HepG2 (cell line): ENCODE measurements around the gene GADD45A. TPM values are rescaled to one million over a fixed set of nuclear protein-coding genes. Genes with fewer than 3 reads are reported as not detected.

Experiments
- ATAC-seq: fragments of 200-7000 bp; cut with Tn5 transposase; 3 replicates; pipeline ENCODE4 v1.9.1; 2020; ENCODE audit warnings: mild to moderate bottlenecking, moderate library complexity
- BruUV-seq: library from RNA; stranded (reverse); fragments of 400-500 nt; replicated peaks from 2 replicates; lab custom pipeline; 2021; lab: Mats Ljungman, UMichigan
- CTCF ChIA-PET: fragments of 300-600 bp; formaldehyde crosslinking; extraction: SDS; loops from one replicate; lab custom pipeline; 2021; ENCODE audit warnings: low total read pairs, inconsistent platforms, low intra/inter-chr PET ratio; lab: Yijun Ruan, JAX
- POLR2A ChIA-PET: fragments of 350-600 bp; sonication (Branson Sonifier 250); formaldehyde crosslinking; loops from one replicate; lab custom pipeline; 2020; ENCODE audit warnings: antibody characterized with exemption, inconsistent platforms; lab: Yijun Ruan, JAX
- DNase-seq: peaks from one replicate; pipeline ENCODE4 v3.0.0-alpha.2; 2015; ENCODE audit warnings: low spot score
- FAIRE-seq: peaks from 3 replicates; lab custom pipeline; 2011; peaks lifted over from hg19 to GRCh38; lab: Jason Lieb, UNC
- H2AFZ ChIP-seq: one replicate; pipeline ENCODE4 v1.6.1; 2011; ENCODE audit warnings: low read length, inconsistent platforms
- H3K27ac ChIP-seq: fragments of 300-600 bp; 3 replicates; pipeline ENCODE4 v1.8.0; 2011; ENCODE audit warnings: mixed run types, mild to moderate bottlenecking, mixed read lengths, low read length, inconsistent platforms; ENCODE audit not compliant: insufficient read depth; ENCODE audit errors: extremely low read length
- H3K27me3 ChIP-seq, 2 experiments: fragments of 200-600 bp in 1 of 2; 2 replicates in 1 of 2; 3 replicates in 1 of 2; pipeline versions ENCODE4 v1.6.0 to v1.8.0; 2011; ENCODE audit warnings: low read length in 2 of 2, mild to moderate bottlenecking in 2 of 2, moderate library complexity in 2 of 2, inconsistent platforms in 1 of 2; ENCODE audit not compliant: insufficient read depth in 2 of 2, control insufficient read depth in 1 of 2
- H3K36me3 ChIP-seq, 2 experiments: fragments of 200-600 bp in 1 of 2; replicated peaks in 1 of 2; 2 replicates in 1 of 2; 3 replicates in 1 of 2; pipeline versions ENCODE4 v1.5.1 to v1.8.0; 2011; ENCODE audit warnings: low read length in 2 of 2, inconsistent platforms in 1 of 2; ENCODE audit not compliant: insufficient read depth in 2 of 2, control insufficient read depth in 1 of 2
- H3K4me1 ChIP-seq: 2 replicates; pipeline ENCODE4 v1.5.1; 2012; ENCODE audit warnings: low read length, inconsistent platforms; ENCODE audit not compliant: insufficient read depth
- H3K4me2 ChIP-seq: 2 replicates; pipeline ENCODE4 v1.6.0; 2011; ENCODE audit warnings: low read depth, low read length, inconsistent platforms
- H3K4me3 ChIP-seq, 3 experiments: fragments of 200-600 bp in 1 of 3; sonication (generic), shearing (Covaris generic) in 1 of 3; replicated peaks in 1 of 3; 2 replicates each; pipeline ENCODE4 v1.5.1; 2011 to 2016; ENCODE audit warnings: low read length in 3 of 3, inconsistent platforms in 2 of 3, low read depth in 2 of 3, mild to moderate bottlenecking in 2 of 3, control low read depth in 1 of 3, mixed read lengths in 1 of 3; ENCODE audit not compliant: insufficient read depth in 1 of 3
- H3K79me2 ChIP-seq: one replicate; pipeline ENCODE4 v1.6.1; 2011; ENCODE audit warnings: low read length, inconsistent platforms; ENCODE audit not compliant: insufficient read depth
- H3K9ac ChIP-seq: 2 replicates; pipeline ENCODE4 v1.6.0; 2011; ENCODE audit warnings: mild to moderate bottlenecking, low read depth, low read length, inconsistent platforms; ENCODE audit not compliant: insufficient read depth
- H3K9me3 ChIP-seq: 2 replicates; pipeline ENCODE4 v1.5.1; 2012; ENCODE audit warnings: mild to moderate bottlenecking, low read length
- H4K20me1 ChIP-seq: 2 replicates; pipeline ENCODE4 v1.6.0; 2011; ENCODE audit warnings: inconsistent platforms, mild to moderate bottlenecking, low read length, moderate library complexity; ENCODE audit not compliant: insufficient read depth
- ELF3 ChIP-seq: IDR thresholded peaks from 2 replicates; pipeline ENCODE4 v1.6.1; 2016; ENCODE audit warnings: missing genetic modification reagents, missing compliant biosample characterization
- FOXA1 ChIP-seq, 2 experiments: fragments of 450-650 bp in 1 of 2; sonication (generic) in 1 of 2; formaldehyde crosslinking in 1 of 2; IDR thresholded peaks; 2 replicates each; pipeline versions ENCODE4 v1.4.0 to v1.6.1; 2016 to 2020; ENCODE audit warnings: missing genetic modification reagents in 1 of 2
- FOXA3 ChIP-seq: IDR thresholded peaks from 2 replicates; pipeline ENCODE4 v1.6.1; 2016; ENCODE audit warnings: missing genetic modification reagents, missing compliant biosample characterization
- FOXK2 ChIP-seq: fragments of 450-650 bp; IDR thresholded peaks from 2 replicates; pipeline ENCODE4 v1.6.1; 2016
- HDAC2 ChIP-seq: sonication (generic); formaldehyde crosslinking; IDR thresholded peaks from 2 replicates; pipeline ENCODE4 v1.4.0; 2020; ENCODE audit warnings: missing genetic modification reagents
- PRMT3 ChIP-seq: sonication (generic); formaldehyde crosslinking; IDR thresholded peaks from 2 replicates; pipeline ENCODE4 v1.8.1; 2022; ENCODE audit warnings: low read depth, mild to moderate bottlenecking, moderate library complexity, missing genetic modification reagents, borderline replicate concordance
- RARA ChIP-seq: IDR thresholded peaks from 2 replicates; pipeline ENCODE4 v1.6.1; 2016; ENCODE audit warnings: missing genetic modification reagents, missing compliant biosample characterization
- RERE ChIP-seq: IDR thresholded peaks from 2 replicates; pipeline ENCODE4 v1.6.1; 2016; ENCODE audit warnings: low read depth, missing genetic modification reagents, missing compliant biosample characterization
- SOX6 ChIP-seq, 2 experiments: fragments of 450-650 bp in 1 of 2; sonication (generic) in 1 of 2; formaldehyde crosslinking in 1 of 2; IDR thresholded peaks; 2 replicates each; pipeline versions ENCODE4 v1.4.0 to v1.6.1; 2017 to 2020; ENCODE audit warnings: antibody characterized with exemption in 1 of 2, mild to moderate bottlenecking in 1 of 2, missing genetic modification reagents in 1 of 2
- TFAP4 ChIP-seq: sonication (generic); IDR thresholded peaks from 2 replicates; pipeline ENCODE4 v1.6.1; 2016; ENCODE audit warnings: low read depth, borderline replicate concordance
- ZNF644 ChIP-seq: IDR thresholded peaks from 2 replicates; pipeline ENCODE4 v1.6.1; 2016; ENCODE audit warnings: low read depth
- WGBS: methylation state at CpG from one replicate; pipeline ENCODE4 v1.1.6; 2017; ENCODE audit warnings: low lambda C conversion rate; 5-methylcytosine and 5-hydroxymethylcytosine counted together
- in situ Hi-C: cut with HindIII; loops from 2 replicates; pipeline ENCODE4 v1.10.0; 2017; ENCODE audit warnings: low pct_unique_long_range_greater_than_20kb; ENCODE audit not compliant: extremely low pct_ligation_motif_present
- intact Hi-C: fragments of 100-400 bp; cut with micrococcal nuclease; formaldehyde crosslinking; loops from one replicate; pipeline ENCODE4 v1.10.0; 2022; ENCODE audit not compliant: unreplicated experiment
- polyA plus RNA-seq, 8 experiments: library from polyadenylated mRNA; depleted of rRNA in 3 of 8; stranded (reverse) in 7 of 8; unstranded in 1 of 8; fragments of >200 nt; fragmentation: Illumina TruSeq in 4 of 8; extraction: Trizol in 4 of 8; gene quantifications; 2 replicates each; pipeline versions ENCODE4 v1.2.1 to v1.2.3, GENCODE V29; 2011 to 2016; ENCODE audit warnings: low read depth in 4 of 8, missing spikeins in 1 of 8, mixed read lengths in 1 of 8; ENCODE audit not compliant: insufficient read depth in 1 of 8
- total RNA-seq, 5 experiments: library from RNA; depleted of rRNA; stranded (reverse); fragments of >200 nt; fragmentation: Illumina TruSeq; extraction: Trizol; gene quantifications; 2 replicates each; pipeline ENCODE4 v1.2.3, GENCODE V29; 2016; ENCODE audit warnings: low read depth in 1 of 5
- TF ChIP-seq, protein P1 (sequence below): sonication (generic); formaldehyde crosslinking; IDR thresholded peaks from 2 replicates; pipeline ENCODE4 v1.4.0; 2020; ENCODE audit warnings: missing genetic modification reagents, borderline replicate concordance
- TF ChIP-seq, protein P2 (sequence below): sonication (generic); formaldehyde crosslinking; IDR thresholded peaks from 2 replicates; pipeline ENCODE4 v1.5.0; 2020; ENCODE audit warnings: missing genetic modification reagents

GADD45A gene
- total and polyA plus RNA-seq, 2 of the 13 experiments (the other 11 are each of a cell fraction or from before 2014, with no cell fraction given) = 33.2 to 46.2 TPM

DNA sequence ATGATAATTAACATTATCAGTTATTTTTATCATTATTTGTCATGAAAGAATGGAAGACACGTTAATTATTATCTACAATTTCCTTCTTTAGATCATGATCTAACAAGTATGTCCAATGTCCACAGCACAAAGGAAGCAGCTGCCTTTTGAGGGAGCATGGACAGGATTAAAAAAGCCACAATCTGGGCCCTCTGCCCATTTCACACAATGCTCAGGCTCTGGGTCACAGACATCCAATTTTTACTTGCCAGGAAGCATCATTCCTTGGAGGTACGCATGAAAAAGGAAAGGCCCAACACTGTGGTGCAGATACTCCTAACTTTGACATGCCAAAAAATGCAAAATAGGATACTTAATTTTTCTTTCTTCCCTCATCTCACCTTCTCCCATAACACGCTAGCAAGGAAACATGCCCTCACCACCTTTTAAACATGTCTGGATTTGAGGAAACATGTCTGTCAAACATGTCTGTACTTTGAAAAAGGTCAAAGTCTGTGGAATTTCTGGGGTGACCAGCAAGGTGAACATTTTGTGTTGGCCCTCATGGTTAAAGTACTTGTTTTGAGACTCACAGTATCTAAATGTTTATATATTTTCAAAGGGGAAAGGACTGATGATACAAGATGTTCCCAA, 40.0 kb downstream of the GADD45A start:
- Histone ChIP-seq H3K4me1 (peaks cover 36% of the 10 kb centered on the region), H3K27me3 (no peaks in the 10 kb centered on the region; a peak in 1 of 5 replicates), H3K36me3 (no peaks in the 10 kb centered on the region), H3K27ac (no peak overlapping the region), H3K4me3 (no peak overlapping the region), H3K9ac (no peak overlapping the region), H3K4me2 (no peak overlapping the region), H3K9me3 (no peaks in the 10 kb centered on the region), H4K20me1 (no peaks in the 10 kb centered on the region), H3K79me2 (no peaks in the 10 kb centered on the region), H2AFZ (no peak overlapping the region)
- ChIA-PET CTCF (no interaction called here), POLR2A (interaction anchor here (0.8 kb wide), 1 partner anchor 40 kb away, joined by 3 read pairs; the partner anchor contains the start of gene GADD45A)
- 27% methylated on average over 3 of the region's 3 CpGs for WGBS
- intact Hi-C loops = loop anchor here (1.0 kb wide), 1 partner anchor 24 kb away; no protein-coding TSS in a partner anchor
- DNase-seq (peak; percentile 63), FAIRE-seq (peak; percentile 15), ATAC-seq (peak; percentile 74)
- BruUV-seq = no TSS peak
- in situ Hi-C loops = no loop called here
- no peak for TF ChIP-seq SOX6 (IDR thresholded peaks at IDR 0.05)
- TF ChIP-seq SOX6 (CRISPR knock-in tag; IDR thresholded peaks at IDR 0.05) = peak; percentile 56; the same call in 1 of the 2 replicates
- 0 out of 2 replicates have a peak, but pooled peaks have one; percentile 13 for TF ChIP-seq RARA (CRISPR knock-in tag)
- TF ChIP-seq, protein P1, sequence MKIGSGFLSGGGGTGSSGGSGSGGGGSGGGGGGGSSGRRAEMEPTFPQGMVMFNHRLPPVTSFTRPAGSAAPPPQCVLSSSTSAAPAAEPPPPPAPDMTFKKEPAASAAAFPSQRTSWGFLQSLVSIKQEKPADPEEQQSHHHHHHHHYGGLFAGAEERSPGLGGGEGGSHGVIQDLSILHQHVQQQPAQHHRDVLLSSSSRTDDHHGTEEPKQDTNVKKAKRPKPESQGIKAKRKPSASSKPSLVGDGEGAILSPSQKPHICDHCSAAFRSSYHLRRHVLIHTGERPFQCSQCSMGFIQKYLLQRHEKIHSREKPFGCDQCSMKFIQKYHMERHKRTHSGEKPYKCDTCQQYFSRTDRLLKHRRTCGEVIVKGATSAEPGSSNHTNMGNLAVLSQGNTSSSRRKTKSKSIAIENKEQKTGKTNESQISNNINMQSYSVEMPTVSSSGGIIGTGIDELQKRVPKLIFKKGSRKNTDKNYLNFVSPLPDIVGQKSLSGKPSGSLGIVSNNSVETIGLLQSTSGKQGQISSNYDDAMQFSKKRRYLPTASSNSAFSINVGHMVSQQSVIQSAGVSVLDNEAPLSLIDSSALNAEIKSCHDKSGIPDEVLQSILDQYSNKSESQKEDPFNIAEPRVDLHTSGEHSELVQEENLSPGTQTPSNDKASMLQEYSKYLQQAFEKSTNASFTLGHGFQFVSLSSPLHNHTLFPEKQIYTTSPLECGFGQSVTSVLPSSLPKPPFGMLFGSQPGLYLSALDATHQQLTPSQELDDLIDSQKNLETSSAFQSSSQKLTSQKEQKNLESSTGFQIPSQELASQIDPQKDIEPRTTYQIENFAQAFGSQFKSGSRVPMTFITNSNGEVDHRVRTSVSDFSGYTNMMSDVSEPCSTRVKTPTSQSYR = no peak
- TF ChIP-seq FOXA3 (CRISPR knock-in tag) = 0 out of 2 replicates have a peak, but pooled peaks have one; percentile 15
- no peak for TF ChIP-seq PRMT3 (CRISPR knock-in tag)
- TF ChIP-seq, protein P2, sequence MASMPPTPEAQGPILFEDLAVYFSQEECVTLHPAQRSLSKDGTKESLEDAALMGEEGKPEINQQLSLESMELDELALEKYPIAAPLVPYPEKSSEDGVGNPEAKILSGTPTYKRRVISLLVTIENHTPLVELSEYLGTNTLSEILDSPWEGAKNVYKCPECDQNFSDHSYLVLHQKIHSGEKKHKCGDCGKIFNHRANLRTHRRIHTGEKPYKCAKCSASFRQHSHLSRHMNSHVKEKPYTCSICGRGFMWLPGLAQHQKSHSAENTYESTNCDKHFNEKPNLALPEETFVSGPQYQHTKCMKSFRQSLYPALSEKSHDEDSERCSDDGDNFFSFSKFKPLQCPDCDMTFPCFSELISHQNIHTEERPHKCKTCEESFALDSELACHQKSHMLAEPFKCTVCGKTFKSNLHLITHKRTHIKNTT (CRISPR knock-in tag) = no peak
- TF ChIP-seq ZNF644 (CRISPR knock-in tag) = no peak
- 0 out of 2 replicates have a peak, but pooled peaks have one; percentile 33 for TF ChIP-seq HDAC2
- TF ChIP-seq RERE = no peak
- peak; percentile 20; the same call in 1 of the 2 replicates for TF ChIP-seq ELF3
- TF ChIP-seq TFAP4 = peak; percentile 23; the same call in 1 of the 2 replicates
- TF ChIP-seq FOXK2 = no peak
- no peak for TF ChIP-seq FOXA1 (IDR thresholded peaks at IDR 0.05)
- TF ChIP-seq FOXA1 (CRISPR knock-in tag; IDR thresholded peaks at IDR 0.05) = 0 out of 2 replicates have a peak, but pooled peaks have one; percentile 9
